HG03060 (cell line): ENCODE data around the gene CD180.
A peak's percentile ranks its signal among the peaks of the same experiment; 100 is the strongest.

Source experiments
- ATAC-seq: cut with Tn5 transposase; IDR thresholded peaks from one replicate; pipeline ENCODE4 v1.9.1; 2021; ENCODE audit warnings: low read depth, moderate number of reproducible peaks; ENCODE audit not compliant: unreplicated experiment

CD180 gene

GRCh38 chr5:67214707-67215447, 18.3 kb upstream of the CD180 start:
- no peak for ATAC-seq

GRCh38 chr5:67214036-67214435, 17.4 kb upstream of the CD180 start:
- ATAC-seq = no peak

GRCh38 chr5:67211926-67212325, 15.3 kb upstream of the CD180 start:
- no peak for ATAC-seq

- no peak for ATAC-seq
Observed at GRCh38 chr5:67209141-67209771, 12.7 kb upstream of the CD180 start.

- no peak for ATAC-seq
Observed at GRCh38 chr5:67208403-67208802, 11.8 kb upstream of the CD180 start.

GRCh38 chr5:67206929-67207328, 10.3 kb upstream of the CD180 start:
- peak; percentile 74 for ATAC-seq

- peak; percentile 22 for ATAC-seq
Observed at GRCh38 chr5:67206461-67206860, 9.9 kb upstream of the CD180 start.

GRCh38 chr5:67205981-67206380, 9.4 kb upstream of the CD180 start:
- no peak for ATAC-seq

- no peak for ATAC-seq
Observed at GRCh38 chr5:67204821-67205220, 8.2 kb upstream of the CD180 start.

GRCh38 chr5:67203701-67204074, 7.1 kb upstream of the CD180 start:
- no peak for ATAC-seq

- ATAC-seq = no peak
Observed at GRCh38 chr5:67202828-67203227, 6.2 kb upstream of the CD180 start.

GRCh38 chr5:67201897-67202549, 5.4 kb upstream of the CD180 start:
- no peak for ATAC-seq

- no peak for ATAC-seq
Observed at GRCh38 chr5:67200809-67201562, 4.4 kb upstream of the CD180 start.

GRCh38 chr5:67199859-67200258, 3.3 kb upstream of the CD180 start:
- ATAC-seq = no peak

- ATAC-seq = no peak
Observed at GRCh38 chr5:67198917-67199316, 2.3 kb upstream of the CD180 start.

GRCh38 chr5:67197536-67197935, 937 bp upstream of the CD180 start:
- no peak for ATAC-seq

- ATAC-seq = no peak
Observed at GRCh38 chr5:67195406-67196275, 958 bp downstream of the CD180 start.

GRCh38 chr5:67194166-67194565, 2.4 kb downstream of the CD180 start:
- ATAC-seq = no peak

GRCh38 chr5:67193439-67193807, 3.2 kb downstream of the CD180 start:
- no peak for ATAC-seq

GRCh38 chr5:67192719-67193438, 3.7 kb downstream of the CD180 start:
- ATAC-seq = no peak
